GM18907 (cell line): ENCODE results near the gene VPS4B.
"Not testable (repeated sequence)": the region's sequence is repeated elsewhere in the genome, so short reads cannot be mapped to it uniquely, and the experiment has no call there.

ENCODE experiments used
- ATAC-seq: cut with Tn5 transposase; IDR thresholded peaks from one replicate; pipeline ENCODE4 v1.9.1; 2021; ENCODE audit warnings: mild to moderate bottlenecking, moderate library complexity; ENCODE audit not compliant: unreplicated experiment

Gene VPS4B

DNA sequence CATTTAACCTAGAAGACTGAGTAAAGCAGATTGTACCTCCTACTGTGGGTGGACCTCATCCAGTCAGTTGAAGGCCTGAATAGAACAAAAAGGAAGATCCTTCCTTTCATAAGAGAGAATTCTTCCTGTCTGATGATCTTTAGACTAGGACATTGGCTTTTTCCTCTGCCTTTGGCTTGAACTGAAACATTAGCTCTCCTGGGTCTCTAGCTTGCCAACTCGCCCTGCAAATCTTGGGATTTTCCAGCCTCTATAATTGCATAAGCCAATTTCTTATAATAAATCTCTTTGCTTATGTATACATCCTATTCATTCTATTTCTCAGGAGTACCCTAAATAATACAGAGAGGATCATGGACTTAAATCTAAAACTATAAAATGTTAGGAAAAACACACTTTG lies 49.1 kb downstream of the VPS4B start:
- no peak for ATAC-seq

GRCh38 chr18:63368611-63369010 lies 53.7 kb downstream of the VPS4B start:
- ATAC-seq: no peak

GRCh38 chr18:63367053-63367953 lies 55.0 kb downstream of the VPS4B start, which contains the start of gene KDSR:
KDSR (minus strand) TSS chr18:63367206; CDS start chr18:63367118, 88 bp downstream.
- peak; percentile 90 for ATAC-seq

- ATAC-seq: peak; percentile 42
Observed at GRCh38 chr18:63366213-63367052, 55.8 kb downstream of the VPS4B start.

GRCh38 chr18:63365876-63366212 lies 56.4 kb downstream of the VPS4B start:
- ATAC-seq: no peak

DNA sequence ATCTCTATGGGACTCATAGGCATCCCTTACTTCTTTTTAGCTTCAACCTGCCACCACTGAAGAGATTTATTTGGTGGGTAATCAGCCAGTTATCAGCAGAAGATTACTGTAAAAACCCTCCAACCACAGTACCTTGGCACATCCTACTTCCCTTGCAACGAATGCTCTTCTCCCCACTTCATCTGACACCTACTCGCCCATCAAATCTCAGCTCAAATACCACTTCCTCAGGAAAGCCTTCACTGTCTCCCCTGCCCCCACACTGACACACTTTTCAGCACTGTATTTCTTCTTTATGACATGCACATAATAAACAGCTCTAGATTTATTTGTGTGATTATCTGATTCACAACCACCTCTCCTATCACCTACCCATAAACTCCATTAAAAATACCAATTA lies 58.3 kb downstream of the VPS4B start:
- ATAC-seq: no peak

GRCh38 chr18:63363420-63363819 lies 58.9 kb downstream of the VPS4B start:
- not testable (repeated sequence) for ATAC-seq

GRCh38 chr18:63356272-63356896 lies 65.9 kb downstream of the VPS4B start:
- ATAC-seq: no peak

DNA sequence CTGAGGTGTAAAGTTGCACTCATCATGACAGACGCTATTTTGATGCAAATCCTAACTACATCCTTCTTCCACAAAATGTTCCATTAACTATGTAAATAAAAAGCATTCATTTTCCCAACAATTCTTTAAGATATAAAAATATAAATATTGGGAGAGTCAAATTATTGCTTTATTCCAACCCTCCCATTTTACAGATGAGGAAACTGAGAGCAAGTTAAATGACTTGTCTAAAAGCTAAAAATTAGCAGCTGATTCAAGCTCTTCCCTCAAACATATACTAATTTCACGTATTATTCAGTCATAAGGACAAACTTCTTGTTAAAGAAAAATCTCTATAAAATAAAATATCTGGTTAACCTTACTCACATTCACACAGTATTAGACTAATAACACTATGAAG lies 72.0 kb downstream of the VPS4B start:
- ATAC-seq: no peak

DNA sequence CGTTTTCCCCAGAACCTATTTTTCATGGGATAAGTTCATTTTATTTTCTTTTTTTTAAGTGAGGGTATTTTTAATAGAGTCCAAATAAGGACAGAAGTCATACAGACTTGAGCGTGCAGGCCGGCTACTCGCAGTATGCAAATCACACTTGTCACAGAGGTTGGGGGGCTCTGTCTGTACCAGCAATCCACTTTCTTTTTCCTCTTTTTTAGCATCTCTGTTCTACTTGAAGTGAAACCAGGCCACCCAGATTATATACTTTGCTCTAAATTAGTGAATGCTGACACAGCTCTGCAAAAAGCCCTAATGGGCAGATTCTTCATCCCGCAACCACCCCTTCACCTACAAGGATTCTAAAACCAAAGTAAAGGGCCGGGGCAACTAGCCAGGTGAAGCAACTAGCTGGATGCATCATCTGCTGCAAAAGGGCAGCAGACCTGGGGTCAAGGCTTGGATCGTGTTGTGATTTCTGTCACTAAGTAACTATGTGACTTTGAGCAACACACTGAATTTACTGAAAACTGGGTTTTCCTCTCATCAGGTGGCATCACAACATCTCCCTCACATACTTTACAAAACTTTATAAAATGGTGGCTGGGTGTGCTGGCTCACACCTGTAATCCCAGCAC lies 73.7 kb downstream of the VPS4B start:
- peak; percentile 52 for ATAC-seq

GRCh38 chr18:63346480-63347183 lies 75.6 kb downstream of the VPS4B start:
- no peak for ATAC-seq

DNA sequence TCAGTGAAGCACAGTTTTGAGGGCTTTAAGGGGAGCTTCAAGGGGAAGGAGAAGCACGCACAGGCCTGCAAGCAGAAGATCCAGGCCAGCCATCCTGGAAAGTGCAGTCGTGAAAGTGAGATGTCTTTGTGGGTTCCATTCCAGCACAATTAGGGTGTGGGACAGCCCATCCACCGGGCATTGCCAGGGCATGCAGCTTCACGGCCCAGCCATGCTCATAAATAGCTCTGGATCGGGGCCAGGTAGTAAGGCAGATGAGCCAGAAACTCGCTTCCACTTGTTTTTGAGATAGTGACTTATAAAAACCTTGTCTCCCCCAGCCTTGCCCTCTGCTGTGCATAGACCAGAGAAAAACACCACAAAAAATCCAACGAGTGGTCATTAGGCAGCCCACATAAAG lies 76.2 kb downstream of the VPS4B start:
- no peak for ATAC-seq

GRCh38 chr18:63344918-63345317 lies 77.4 kb downstream of the VPS4B start:
- ATAC-seq: no peak

GRCh38 chr18:63344263-63344662 lies 78.0 kb downstream of the VPS4B start:
- no peak for ATAC-seq

DNA sequence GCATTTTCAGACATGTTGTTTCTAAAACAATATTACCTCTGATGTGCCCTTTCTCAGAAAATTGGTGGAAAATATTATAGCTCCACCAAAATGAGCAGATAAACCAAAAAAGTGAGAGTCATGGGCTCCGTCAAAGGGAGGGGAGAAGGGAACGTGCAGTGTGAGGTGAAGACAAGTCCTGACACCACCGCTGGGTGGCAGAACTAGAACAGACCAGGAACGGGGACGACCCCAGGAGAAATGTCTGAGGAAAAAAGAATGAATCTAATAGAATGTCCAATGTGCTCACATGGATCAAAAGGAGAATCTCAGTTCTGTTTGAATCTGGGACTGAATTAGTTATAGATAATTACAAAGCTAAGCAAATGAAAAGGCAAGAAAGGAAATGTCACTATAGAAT lies 80.1 kb downstream of the VPS4B start:
- peak; percentile 70 for ATAC-seq

DNA sequence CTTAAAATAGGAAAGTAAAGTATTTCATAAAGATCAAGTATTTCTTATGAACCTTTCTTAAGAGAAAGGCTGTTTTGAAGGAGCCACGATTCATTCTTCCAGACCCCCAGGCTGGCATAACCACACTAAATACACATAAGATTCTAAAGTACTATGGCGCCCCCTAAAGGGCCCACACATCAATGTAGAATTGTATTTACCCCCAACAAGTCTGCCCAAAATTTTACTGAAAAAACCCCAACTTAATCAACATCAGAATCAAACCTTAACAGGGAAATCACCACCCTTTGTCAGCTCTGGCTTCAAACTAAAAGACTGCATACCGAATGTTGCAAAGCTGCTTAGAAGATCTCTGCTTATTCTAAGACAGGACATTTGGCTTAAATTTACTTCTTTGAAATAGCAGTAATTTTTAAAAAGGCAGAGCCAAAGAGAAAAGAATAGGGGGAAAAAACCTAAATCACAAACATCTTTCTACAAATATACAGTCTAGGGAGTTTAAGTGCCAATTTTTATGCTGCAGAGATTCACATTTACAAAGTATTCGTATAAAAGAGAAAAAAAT lies 82.3 kb downstream of the VPS4B start:
- peak; percentile 44 for ATAC-seq
